ENCODE measurements around the gene PCAT6.
"Not testable (repeated sequence)": the region's sequence is repeated elsewhere in the genome, so short reads cannot be mapped to it uniquely, and the experiment has no call there.

Gene PCAT6

DNA sequence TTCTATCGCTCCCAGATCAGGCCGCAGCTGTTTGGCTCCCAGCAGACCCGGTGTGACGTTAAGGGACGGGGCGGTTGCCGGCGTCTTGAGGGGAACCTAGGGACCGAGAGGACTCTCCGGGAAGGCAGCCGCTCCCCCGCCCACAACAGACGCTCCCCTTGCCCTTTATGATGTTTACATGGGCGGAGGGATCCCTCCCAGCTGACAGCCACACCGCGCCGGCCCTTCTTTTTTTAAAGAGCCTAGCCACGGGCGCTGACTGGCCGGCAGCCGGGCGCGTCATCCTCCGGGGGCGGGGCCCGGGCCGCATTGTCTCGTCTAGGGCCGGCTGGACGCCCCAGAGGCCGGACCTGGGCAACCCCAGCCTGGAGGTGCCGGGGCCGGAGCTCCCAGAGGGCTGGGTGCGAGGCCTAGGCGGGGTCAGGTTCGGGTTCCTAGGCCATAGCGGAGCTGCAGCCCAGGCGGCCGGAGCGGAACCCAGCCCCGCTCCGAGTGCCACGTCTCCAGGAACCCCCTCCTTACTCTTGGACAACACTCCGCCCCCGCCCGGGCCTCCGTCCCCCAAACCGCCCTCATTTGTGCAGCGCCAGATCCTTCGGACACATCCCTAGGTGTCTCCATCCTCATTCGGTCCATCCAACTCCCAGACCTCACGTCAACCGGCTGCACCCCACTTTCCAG lies at the start of gene PCAT6:
Gene PCAT6 (plus strand): TSS at position 340 of the 681 bp plus-strand sequence.
- DNase-seq, result peak; percentile 95

DNA sequence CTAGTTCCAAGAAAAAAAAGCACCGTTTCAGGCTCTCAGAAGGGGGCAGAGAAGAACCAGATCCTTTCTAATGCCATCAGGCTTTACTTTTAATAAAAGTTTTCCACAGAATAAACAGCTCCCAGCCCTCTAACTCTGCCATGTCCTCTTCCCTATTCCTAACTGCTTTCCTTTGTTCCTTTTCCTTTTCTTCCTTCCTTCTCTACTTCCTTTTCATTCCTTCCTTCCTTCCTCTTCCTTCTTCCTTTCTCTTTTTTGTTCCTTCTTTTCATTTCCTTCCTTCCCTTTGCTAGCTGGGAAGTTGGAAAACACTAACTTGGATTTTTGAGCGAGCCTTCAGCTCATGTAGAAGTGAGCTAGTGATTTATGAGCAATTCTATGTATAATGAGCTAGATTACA lies 48.7 kb upstream of the PCAT6 start:
- no peak for DNase-seq

DNA sequence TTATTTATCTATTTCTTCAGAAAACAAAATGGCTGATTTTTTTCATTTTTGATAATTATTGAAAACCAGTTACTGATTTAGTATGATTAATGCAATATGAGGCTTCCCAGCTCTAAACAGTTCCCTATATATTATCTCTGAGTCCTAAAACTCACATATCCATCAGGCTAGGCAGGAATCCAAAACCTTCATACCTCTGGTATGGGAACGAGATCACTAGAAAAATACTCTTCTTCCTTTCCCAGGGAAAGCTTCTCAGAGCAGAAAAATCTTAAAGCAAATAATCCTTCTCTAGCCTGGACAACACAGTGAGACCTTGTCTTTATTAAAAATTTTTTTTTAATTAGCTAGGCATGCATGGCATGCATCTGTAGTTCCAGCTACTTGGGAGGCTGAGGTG lies 45.0 kb upstream of the PCAT6 start:
- no peak for DNase-seq

DNA sequence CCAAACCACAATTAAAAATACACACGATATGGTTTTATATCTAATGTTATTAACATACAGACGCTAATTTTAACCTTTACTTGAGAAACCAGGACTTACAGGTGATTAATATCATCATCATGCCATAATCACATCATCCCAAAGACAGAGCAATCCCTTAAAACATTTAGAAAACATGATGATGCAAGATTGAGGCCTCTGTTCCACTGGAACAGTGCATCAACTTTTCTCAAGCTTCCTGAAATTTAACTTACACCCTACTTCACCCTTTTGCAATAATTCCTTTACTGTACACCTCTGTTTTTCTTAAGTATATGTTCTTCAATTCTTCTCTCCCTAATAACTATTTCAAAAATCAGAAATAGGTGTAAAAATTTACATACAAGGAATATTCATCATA lies 40.6 kb upstream of the PCAT6 start:
- no peak for DNase-seq

DNA sequence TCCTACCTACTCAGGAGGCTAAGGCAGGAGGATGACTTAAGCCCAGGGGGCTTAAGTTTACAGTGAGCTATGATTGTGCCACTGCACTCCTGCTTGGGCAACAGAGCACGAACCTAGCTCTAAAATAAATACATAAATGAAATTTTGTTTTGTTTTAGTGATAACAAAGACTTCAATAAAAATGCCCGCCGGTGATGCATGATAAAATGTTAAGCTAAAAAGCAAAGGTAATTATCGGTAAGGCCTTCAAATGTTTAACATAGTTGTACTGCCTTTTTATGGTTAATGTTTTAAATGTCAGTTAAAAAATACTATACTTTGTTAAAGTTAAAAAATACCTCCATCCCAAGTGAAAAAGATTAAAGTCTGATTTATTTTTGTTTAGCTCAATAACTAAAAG lies 29.6 kb upstream of the PCAT6 start:
- no peak for DNase-seq

DNA sequence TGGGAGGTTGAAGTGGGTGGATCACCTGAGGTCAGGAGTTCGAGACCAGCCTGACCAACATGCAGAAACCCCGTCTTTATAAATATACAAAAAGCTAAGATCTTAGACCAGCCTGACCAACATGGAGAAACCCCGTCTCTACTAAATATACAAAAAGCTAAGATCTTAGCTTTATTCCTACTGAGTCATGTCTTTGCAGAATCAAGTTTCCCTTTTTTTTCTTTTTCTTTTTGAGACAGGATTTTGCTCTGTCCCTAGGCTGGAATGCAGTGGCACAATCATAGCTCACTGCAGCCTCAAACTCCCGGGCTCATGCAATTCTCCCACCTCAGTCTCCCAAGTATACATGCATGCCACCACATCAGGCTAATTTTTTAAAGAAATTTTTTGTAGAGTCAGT lies 23.9 kb upstream of the PCAT6 start:
- no peak for DNase-seq

DNA sequence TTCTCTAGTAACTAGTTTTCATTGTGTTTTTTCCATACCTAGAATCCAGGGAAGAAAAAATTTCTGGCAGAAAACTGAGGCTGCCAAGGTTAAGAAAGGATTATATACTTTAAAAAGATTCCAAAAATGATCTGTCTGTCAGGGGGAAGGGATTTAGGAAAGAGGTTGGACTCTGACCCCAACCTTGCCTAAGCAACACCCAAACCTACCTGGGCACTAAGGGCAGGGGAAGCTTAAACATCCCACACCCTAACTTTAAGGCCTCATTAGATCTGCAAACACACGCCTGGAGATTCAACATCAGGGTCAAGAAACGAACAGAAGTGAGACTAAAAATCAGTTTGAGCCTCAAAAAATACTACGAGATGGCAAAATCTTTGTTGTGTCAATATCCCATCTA lies 22.0 kb upstream of the PCAT6 start:
- DNase-seq, result no peak

DNA sequence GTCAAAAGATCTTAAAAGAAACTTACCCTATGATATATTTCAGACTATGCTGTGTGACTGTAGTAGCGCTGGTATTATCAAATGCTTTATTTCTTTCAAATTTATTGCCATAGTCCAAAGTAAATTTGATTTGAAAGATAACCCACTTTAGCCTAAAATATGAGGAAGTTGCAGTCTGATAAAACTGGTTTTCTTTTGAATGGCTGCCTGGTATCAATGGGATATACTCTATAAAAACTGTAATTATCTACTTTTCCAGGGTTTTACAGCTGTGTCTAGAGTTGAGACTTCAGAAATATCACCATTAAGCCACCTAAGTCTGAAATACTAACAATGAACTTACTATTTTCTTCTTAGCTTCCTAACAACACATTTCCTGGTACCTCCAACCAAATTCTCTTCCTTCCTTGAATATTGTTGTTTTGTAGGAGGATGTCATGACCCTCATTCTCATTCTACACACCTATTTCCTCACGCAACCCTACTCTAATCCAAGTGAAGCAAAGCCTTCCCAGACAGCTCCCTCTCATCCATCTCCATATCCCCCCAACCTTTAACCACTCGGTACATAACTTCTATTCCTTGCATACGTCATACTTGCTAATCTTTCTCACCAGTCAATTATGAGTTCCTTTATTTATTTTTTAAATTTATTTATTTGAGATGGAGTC lies 19.5 kb upstream of the PCAT6 start:
- no peak for DNase-seq

DNA sequence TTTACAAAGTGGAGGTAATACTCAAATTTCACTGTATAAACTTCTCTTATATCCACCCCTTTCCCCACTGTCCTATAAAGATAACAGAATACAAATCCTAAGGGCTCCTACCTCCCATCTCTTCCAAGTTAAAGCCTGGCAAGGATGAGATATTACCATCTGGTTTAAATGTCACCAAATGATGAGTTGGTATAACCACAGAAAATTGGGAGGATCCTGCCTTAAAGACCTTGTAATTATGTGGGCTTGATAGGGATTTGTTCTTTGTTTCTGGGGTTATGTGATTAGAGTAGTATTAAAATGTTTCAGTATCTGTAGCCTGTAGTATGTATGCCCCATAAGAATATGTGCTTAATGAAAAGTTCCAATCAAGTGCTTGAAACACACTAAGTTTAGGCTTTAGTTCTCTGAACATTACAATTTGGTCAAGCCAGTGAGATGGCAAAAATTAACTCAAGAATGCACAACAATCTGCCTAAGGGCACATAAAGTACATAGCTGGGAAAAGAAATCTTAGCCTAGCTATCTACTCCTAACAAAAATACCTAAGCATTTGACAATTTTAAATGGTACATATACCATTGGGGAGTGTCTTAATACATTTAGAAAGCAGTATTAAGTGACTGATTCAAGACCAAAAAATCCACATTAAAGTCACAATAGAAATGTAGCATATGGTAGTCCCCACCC lies 16.6 kb upstream of the PCAT6 start:
- DNase-seq, result no peak

DNA sequence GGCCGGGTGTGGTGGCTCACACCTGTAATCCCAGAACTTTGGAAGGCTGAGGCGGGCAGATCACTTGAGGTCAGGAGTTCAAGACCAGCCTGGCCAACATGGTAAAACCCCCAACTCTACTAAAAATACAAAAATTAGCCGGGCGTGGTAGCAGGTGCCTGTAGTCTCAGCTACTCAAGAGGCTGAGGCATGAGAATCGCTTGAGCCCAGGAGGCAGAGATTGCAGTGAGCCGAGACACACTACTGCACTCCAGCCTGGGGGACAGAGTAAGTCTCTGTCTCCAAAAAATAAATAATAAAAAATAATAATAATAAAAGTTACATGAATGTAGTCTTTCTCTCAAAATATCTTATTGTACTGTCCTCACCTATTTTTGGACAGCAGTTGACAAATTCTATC lies 15.8 kb upstream of the PCAT6 start:
- not testable (repeated sequence) for DNase-seq

DNA sequence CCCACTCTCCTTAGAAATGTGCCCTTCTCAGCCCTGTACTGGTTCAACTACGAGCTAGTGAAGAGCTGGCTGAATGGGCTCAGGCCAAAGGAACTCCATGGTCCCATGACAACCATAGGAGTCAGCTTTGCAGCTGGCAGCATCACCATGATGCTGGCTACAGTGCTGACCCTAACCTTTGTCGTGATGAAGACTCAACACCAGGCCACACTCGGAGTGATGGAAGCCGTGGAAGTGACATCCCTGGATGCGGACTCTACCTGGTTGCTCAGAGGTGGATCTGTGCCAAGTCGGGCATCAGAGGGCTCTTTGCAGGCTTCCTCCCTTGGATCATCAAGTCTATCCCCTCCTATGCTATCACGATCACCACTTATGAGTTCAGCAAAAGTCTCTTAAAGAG lies 14.1 kb upstream of the PCAT6 start:
- DNase-seq, result no peak

DNA sequence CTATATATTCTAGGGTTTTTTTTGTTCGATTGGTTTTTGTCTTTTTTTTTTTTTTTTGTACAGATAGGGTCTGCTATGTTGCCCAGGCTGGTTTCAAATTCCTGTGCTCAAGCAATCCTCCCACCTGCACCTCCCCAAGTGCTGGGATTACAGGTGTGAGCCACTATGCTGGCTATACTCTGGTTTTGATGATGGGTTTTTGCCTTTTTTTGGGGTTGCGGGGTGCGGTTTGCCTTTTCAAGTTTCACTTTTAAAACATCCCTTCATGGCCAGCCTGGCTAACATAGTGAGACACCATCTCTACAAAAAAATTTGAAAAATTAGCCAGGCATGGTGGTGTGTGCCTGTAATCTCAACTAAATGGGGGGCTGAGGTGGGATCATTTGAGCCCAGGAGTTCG lies 12.5 kb upstream of the PCAT6 start:
- DNase-seq, result no peak

DNA sequence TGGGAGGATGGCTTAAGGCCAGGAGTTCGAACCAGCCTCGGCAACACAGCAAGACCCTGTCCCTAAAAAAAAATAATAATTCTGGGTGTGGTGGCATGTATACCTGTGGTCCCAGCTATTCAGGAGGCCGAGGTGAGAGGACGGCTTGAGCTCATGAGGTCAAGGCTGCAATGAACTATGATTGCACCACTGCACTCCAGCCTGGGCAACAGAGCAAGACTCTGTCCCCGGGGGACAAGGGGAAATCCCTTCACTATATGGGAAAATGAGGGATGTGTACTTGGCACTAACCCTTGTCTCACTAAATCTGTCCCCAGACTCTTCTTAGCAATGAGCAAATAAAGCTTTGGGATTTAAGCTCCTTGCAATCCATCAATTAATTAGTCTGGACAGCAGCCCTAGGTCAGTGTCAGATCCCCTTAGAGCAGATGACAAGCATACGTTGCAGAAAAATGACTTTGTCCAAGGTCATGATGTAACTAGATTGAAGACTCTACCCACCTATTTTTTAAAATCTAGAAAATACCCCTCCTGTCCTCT lies 11.9 kb upstream of the PCAT6 start:
- no peak for DNase-seq

DNA sequence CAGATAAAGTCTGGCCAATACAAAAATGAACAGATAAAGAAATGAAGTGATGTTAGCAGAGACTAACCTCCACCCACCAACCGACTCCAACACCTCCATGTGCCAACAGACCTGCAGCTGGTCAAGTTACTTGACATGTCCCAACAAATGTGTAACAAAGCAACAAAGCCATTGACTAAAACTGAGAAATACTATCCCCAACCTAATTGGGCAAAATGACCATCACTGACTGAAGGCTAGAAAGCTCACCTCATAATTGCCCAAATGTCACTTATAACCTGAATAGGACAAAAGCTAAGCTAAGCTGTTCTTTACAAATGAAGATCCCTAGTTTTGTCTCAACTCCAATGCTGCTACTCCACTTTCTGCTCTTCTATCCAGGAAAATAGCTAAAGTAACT lies 10.0 kb upstream of the PCAT6 start:
- no peak for DNase-seq

DNA sequence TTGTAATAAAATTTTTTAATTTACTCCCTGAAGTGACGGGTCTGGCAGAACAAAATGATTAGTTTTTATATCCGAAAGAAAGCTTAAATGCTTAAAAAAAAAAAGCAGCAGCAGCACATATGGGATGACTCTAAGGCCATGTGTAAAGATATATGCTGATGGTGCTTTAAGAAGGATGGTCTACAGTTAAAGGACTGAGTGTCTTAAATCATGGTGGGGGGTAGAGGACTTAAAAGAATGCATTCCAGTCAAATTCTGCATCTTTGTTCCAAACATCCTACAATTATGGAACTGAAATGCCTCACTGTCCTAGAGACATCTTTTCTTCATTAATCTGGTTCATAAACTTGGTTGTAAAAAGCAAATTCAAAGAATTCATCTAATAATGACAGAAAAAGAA lies 9.6 kb upstream of the PCAT6 start:
- no peak for DNase-seq

DNA sequence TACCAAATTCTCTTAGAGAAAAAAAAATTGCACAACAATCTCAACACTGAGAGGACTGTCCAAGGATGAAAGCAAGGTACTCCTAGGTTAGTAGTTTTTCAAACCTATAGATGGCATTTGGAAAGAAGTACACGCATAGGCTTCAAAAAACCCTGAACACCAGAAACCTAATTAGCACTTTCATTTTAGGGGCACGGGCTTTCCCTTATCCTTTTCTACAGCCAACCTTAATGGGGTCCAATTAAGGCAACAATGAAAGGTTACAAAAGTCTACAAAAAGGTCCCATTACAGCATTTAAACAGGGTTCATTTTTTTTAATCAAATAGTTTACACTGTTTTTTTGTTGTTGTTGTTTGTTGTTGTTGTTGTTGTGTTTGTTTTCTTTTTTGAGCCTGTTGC lies 8.7 kb upstream of the PCAT6 start:
- DNase-seq, result no peak

DNA sequence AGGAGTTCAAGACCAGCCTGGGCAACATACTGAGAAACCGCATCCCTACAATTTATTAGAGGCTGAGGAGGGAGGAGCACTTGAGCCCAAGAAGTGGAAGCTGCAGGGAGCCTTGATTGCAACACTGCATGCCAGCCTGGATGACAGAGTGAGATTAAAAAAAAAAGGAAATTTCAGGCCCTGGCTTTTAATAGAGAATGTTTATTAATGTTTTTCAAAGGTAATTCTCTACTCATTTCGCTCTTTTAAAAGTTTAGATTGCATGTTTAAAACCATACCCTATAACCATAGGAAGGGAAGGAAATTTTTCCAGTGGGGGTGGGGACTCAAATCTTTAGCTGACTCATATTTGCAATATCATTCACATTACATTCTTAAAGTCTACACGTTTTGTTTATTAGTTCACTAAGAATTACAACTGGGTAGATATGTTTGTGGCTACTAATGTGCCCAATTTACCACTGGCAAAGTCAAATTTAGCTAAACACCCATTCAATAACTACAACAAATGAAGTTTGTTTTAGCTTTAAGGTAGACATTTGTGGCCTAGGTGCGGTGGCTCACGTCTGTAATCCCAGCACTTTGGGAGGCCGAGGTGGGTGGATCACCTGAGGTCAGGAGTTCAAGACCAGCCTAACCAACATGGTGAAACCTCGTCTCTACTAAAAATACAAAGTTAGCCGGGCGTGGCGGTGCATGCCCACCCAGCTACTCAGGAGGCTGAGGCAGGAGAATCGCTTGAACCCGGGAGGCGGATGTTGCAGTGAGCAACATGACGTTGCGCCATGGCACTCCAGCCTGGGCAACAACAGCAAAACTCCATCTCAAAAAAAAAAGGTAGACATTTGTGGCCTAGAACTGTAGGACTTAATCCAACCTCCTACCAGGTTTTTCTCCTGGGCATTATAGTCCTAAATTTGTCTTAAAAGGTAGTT lies 7.5 kb upstream of the PCAT6 start:
- DNase-seq, result no peak

DNA sequence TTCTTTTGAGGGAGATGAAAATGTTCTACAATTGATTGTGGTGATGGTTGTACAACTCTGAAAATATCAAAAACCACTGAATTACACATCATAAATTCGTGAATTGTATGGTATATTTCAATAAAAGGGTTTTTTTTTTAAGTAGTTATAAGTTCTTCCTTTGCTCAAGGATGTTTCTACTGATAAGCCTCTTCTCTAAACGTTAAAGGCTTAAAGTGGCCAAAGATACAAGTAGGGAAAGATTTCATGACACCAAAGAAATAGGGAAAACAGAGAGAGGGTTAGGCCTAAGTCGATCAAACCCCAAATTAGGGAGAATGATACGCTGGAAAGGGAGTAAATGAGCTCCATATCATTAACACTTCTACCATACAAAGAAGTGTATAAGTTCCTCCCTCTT lies 6.6 kb upstream of the PCAT6 start:
- DNase-seq, result no peak

DNA sequence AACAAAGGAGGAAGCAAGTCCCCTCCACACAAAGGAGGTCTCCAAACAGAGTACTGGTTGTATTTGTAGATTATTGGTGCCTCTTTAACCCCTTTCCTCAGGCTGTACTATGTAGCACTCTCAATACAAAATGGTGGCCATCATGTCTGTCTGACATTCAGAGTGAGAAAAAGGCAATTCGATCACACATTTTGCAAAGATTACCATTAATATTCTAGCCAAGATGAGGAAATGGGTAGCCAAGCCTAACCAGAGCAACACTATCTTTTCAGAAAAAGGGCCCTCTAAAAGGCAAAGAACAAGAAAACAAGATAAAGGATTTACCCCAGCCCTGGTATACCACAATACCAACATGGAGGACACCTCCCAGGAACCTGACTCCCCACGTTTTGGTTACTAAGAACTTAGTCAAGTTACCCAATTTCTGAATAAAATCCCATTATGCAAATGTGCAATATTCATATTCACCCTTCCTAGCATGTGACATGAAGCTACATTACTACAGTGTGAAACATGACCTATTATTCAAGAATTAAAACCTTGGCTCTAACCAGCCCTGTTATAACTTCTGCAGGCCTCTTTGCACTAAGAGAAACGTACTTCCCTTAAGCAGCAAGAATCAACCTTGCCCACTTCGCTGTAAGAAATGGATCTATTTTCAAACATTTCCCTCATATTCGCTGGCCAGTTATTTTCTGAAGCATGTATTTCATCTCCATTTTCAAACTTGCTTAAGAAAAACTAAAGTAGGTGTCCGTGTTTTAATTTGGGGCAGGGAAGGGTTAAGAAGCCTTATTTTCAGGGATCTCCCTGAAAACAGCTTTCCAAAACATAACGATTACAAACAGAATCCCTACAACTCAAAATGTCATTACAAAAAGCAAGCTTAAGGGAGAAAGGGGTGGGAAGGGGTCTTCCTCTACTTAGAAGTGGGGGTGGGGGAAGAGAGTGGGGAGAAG lies 4.6 kb upstream of the PCAT6 start:
- peak; percentile 29 for DNase-seq

DNA sequence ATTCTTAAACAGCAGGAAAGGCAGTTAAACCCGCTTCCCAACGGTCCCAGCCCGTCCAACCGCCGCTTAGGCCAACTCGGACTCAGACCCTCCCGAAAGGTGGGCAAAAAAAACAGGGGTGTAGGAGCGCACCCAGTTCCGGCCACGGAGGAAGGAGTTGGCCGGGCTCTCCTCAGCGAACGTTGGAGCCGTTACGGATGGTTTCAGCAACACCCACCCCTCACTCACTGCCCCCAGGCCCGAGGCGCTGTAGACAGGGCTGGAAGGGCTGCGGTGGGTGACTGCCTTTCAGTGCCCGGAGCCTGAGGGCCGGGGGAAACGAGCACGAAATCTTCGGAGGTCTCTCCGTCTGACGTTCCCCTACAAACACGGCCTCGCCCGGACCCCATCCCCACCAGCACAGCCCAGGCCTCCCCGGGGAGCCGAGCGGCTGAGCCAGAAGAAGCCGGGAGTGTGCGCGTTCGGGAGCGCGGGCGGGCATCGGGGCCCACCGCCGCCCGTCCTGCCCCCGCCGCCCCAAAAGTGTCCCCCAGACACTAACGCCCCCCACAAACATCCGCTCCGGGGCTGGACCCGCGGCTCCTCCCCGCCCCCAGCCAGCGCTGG lies 3.8 kb upstream of the PCAT6 start:
- DNase-seq, result no peak

DNA sequence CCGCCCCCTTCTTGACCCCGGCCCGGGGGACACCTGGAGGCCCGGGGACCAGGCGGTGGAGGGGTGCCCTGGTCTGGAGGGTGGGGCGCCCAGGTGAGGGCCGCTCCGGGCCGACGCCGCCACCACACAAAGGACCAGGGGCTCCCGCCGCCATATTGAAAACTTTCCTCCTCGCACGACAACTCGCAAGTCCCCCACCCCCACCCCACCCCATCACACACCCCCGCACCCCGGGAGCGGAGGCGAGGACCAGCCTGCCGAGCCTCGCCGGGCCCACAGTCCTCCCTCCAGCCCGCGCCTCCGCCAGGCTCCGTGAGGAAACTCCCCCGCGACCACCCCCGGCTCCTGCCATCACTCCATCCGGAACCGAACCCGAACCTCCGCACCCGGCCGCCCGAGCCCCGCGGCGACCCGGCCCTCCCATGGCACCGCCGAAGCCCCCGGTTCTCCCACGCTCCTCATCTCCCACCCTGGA lies 3.3 kb upstream of the PCAT6 start:
- no peak for DNase-seq
